WTC11 (cell line): ENCODE results near the gene REEP3.

Experiments
- CREB1 ChIP-seq: sonication (generic); formaldehyde crosslinking; IDR thresholded peaks from 2 replicates; pipeline ENCODE4 v1.8.0; 2023; ENCODE audit warnings: mild to moderate bottlenecking, missing genetic modification reagents
- JUN ChIP-seq: sonication (generic); formaldehyde crosslinking; IDR thresholded peaks from 2 replicates; pipeline ENCODE4 v1.8.0; 2023; ENCODE audit warnings: mild to moderate bottlenecking, missing genetic modification reagents
- NR3C1 ChIP-seq: sonication (generic); formaldehyde crosslinking; conservative IDR thresholded peaks from 2 replicates; pipeline ENCODE4 v1.8.1; 2023; ENCODE audit warnings: low read depth, mild to moderate bottlenecking, missing genetic modification reagents
- TF ChIP-seq, protein P1 (sequence below): fragments of 200-600 bp; IDR thresholded peaks from 2 replicates; pipeline ENCODE4 v1.8.0; 2022; ENCODE audit warnings: antibody characterized with exemption
- TF ChIP-seq, protein P2 (sequence below): sonication (generic); formaldehyde crosslinking; IDR thresholded peaks from 2 replicates; pipeline ENCODE4 v1.8.1; 2023; ENCODE audit warnings: mild to moderate bottlenecking, missing genetic modification reagents, moderate library complexity
- TF ChIP-seq, protein P3 (sequence below): sonication (generic); formaldehyde crosslinking; IDR thresholded peaks from 2 replicates; pipeline ENCODE4 v1.8.1; 2022; ENCODE audit warnings: mild to moderate bottlenecking, missing genetic modification reagents, moderate library complexity, borderline replicate concordance

DNA sequence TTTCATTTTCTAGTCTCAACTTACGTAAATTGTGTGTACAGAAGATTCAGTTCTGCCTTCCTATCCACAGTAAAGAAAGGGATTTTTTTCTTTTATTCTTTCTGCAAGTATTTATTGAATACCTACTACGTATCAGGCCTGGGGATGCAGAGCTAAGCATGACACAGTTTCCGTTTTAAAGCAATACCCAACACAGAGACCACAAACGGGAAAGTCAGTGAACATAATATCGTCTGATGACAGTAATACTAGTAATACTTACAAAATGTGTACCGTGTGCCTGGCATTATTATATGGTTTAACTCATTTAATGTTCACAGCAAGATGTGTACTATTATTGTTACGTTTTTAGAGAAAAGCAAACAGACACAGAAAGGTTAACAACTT is 22.4 kb downstream of the REEP3 start:
- TF ChIP-seq, protein P1, sequence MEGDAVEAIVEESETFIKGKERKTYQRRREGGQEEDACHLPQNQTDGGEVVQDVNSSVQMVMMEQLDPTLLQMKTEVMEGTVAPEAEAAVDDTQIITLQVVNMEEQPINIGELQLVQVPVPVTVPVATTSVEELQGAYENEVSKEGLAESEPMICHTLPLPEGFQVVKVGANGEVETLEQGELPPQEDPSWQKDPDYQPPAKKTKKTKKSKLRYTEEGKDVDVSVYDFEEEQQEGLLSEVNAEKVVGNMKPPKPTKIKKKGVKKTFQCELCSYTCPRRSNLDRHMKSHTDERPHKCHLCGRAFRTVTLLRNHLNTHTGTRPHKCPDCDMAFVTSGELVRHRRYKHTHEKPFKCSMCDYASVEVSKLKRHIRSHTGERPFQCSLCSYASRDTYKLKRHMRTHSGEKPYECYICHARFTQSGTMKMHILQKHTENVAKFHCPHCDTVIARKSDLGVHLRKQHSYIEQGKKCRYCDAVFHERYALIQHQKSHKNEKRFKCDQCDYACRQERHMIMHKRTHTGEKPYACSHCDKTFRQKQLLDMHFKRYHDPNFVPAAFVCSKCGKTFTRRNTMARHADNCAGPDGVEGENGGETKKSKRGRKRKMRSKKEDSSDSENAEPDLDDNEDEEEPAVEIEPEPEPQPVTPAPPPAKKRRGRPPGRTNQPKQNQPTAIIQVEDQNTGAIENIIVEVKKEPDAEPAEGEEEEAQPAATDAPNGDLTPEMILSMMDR, result no peak
- TF ChIP-seq NR3C1 (CRISPR knock-in tag), result no peak
- no peak for TF ChIP-seq CREB1 (CRISPR knock-in tag)
- TF ChIP-seq JUN (CRISPR knock-in tag), result no peak
- TF ChIP-seq, protein P2, sequence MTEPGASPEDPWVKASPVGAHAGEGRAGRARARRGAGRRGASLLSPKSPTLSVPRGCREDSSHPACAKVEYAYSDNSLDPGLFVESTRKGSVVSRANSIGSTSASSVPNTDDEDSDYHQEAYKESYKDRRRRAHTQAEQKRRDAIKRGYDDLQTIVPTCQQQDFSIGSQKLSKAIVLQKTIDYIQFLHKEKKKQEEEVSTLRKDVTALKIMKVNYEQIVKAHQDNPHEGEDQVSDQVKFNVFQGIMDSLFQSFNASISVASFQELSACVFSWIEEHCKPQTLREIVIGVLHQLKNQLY, result no peak
- TF ChIP-seq, protein P3, sequence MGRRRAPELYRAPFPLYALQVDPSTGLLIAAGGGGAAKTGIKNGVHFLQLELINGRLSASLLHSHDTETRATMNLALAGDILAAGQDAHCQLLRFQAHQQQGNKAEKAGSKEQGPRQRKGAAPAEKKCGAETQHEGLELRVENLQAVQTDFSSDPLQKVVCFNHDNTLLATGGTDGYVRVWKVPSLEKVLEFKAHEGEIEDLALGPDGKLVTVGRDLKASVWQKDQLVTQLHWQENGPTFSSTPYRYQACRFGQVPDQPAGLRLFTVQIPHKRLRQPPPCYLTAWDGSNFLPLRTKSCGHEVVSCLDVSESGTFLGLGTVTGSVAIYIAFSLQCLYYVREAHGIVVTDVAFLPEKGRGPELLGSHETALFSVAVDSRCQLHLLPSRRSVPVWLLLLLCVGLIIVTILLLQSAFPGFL (CRISPR knock-in tag), result no peak
